ENCODE data around the gene ZSWIM1. TPM values are rescaled to one million over a fixed set of nuclear protein-coding genes. Genes with fewer than 3 reads are reported as not detected.

Gene ZSWIM1
- total and polyA plus RNA-seq, 8 donors = 1.7 to 13.4 (median 3.5) TPM

GRCh38 chr20:45904583-45905504 lies 23.8 kb downstream of the ZSWIM1 start:
- peaks cover 0 to 2% (median 1%) of the 10 kb centered on the region in 4 donors for H3K4me1 ChIP-seq
- DNase-seq = no peak
- H3K27me3 ChIP-seq = no peaks in the 10 kb centered on the region
- H3K9me3 ChIP-seq = no peaks in the 10 kb centered on the region
- intact Hi-C loops (cut with DNase I; ENCODE audit: low total_unique reads) = no loop called here
- peaks cover 3 to 71% (median 61%) of the 10 kb centered on the region in 4 donors for H3K36me3 ChIP-seq
- no peak for TF ChIP-seq POLR2AphosphoS5 (IDR thresholded peaks at IDR 0.05)
- WGBS, 5 donors = 77 to 81% (median 79%) methylated on average over 14 to 16 of the region's 16 CpGs
- H3K27ac ChIP-seq = no peak overlapping the region
- H3K4me3 ChIP-seq = no peak overlapping the region

- Histone ChIP-seq H3K27ac (no peak overlapping the region), H3K4me1 (peaks cover 0 to 10% (median 5%) of the 10 kb centered on the region in 4 donors), H3K9me3 (no peaks in the 10 kb centered on the region), H3K27me3 (no peaks in the 10 kb centered on the region), H3K36me3 (peaks cover 3 to 65% (median 55%) of the 10 kb centered on the region in 4 donors), H3K4me3 (no peak overlapping the region)
- 86 to 91% (median 88%) methylated on average over 8 of the region's 8 CpGs for WGBS, 5 donors
- TF ChIP-seq POLR2AphosphoS5 (IDR thresholded peaks at IDR 0.05) (no peak), CTCF (IDR thresholded peaks at IDR 0.05) (no peak)
- intact Hi-C loops (cut with DNase I; ENCODE audit: low total_unique reads) = no loop called here
- no peak for DNase-seq
Observed at GRCh38 chr20:45905505-45906079, 24.6 kb downstream of the ZSWIM1 start.

- H3K4me1 ChIP-seq = peaks cover 13 to 24% (median 19%) of the 10 kb centered on the region in 4 donors
- H3K36me3 ChIP-seq = peaks cover 0 to 48% (median 38%) of the 10 kb centered on the region in 4 donors
- no peak for TF ChIP-seq POLR2AphosphoS5 (IDR thresholded peaks at IDR 0.05)
- TF ChIP-seq CTCF (IDR thresholded peaks at IDR 0.05) = no peak
- no peak for TF ChIP-seq POLR2A (IDR thresholded peaks at IDR 0.05)
- no peak for TF ChIP-seq EP300 (IDR thresholded peaks at IDR 0.05)
- no peak overlapping the region for H3K4me3 ChIP-seq
- WGBS, 5 donors = 91 to 94% (median 93%) methylated on average over 17 of the region's 17 CpGs
- H3K27me3 ChIP-seq = peaks cover 0 to 7% (median 0%) of the 10 kb centered on the region in 3 donors
- H3K27ac ChIP-seq = no peak overlapping the region
- no peaks in the 10 kb centered on the region for H3K9me3 ChIP-seq
- intact Hi-C loops (cut with DNase I; ENCODE audit: low total_unique reads) = no loop called here
- DNase-seq = no peak
Observed at GRCh38 chr20:45907219-45907948, 26.4 kb downstream of the ZSWIM1 start.

GRCh38 chr20:45908084-45908483 lies 27.1 kb downstream of the ZSWIM1 start:
- Histone ChIP-seq H3K36me3 (peaks cover 0 to 47% (median 34%) of the 10 kb centered on the region in 4 donors), H3K27me3 (peaks cover 0 to 11% (median 0%) of the 10 kb centered on the region in 3 donors), H3K9me3 (no peaks in the 10 kb centered on the region), H3K27ac (no peak overlapping the region), H3K4me1 (peaks cover 13 to 31% (median 24%) of the 10 kb centered on the region in 4 donors), H3K4me3 (no peak overlapping the region)
- TF ChIP-seq CTCF (IDR thresholded peaks at IDR 0.05) = no peak
- no peak for TF ChIP-seq POLR2AphosphoS5 (IDR thresholded peaks at IDR 0.05)
- TF ChIP-seq POLR2A (IDR thresholded peaks at IDR 0.05) = no peak
- no peak for TF ChIP-seq EP300 (IDR thresholded peaks at IDR 0.05)
- WGBS, 5 donors = 93 to 100% (median 98%) methylated on average over 2 of the region's 2 CpGs
- no peak for DNase-seq
- intact Hi-C loops (cut with DNase I; ENCODE audit: low total_unique reads) = no loop called here

All from stomach (tissue), 9 donors.